ENCODE data around the gene ADAMTS8.

The ADAMTS8 gene, protein sequence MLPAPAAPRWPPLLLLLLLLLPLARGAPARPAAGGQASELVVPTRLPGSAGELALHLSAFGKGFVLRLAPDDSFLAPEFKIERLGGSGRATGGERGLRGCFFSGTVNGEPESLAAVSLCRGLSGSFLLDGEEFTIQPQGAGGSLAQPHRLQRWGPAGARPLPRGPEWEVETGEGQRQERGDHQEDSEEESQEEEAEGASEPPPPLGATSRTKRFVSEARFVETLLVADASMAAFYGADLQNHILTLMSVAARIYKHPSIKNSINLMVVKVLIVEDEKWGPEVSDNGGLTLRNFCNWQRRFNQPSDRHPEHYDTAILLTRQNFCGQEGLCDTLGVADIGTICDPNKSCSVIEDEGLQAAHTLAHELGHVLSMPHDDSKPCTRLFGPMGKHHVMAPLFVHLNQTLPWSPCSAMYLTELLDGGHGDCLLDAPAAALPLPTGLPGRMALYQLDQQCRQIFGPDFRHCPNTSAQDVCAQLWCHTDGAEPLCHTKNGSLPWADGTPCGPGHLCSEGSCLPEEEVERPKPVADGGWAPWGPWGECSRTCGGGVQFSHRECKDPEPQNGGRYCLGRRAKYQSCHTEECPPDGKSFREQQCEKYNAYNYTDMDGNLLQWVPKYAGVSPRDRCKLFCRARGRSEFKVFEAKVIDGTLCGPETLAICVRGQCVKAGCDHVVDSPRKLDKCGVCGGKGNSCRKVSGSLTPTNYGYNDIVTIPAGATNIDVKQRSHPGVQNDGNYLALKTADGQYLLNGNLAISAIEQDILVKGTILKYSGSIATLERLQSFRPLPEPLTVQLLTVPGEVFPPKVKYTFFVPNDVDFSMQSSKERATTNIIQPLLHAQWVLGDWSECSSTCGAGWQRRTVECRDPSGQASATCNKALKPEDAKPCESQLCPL

DNA sequence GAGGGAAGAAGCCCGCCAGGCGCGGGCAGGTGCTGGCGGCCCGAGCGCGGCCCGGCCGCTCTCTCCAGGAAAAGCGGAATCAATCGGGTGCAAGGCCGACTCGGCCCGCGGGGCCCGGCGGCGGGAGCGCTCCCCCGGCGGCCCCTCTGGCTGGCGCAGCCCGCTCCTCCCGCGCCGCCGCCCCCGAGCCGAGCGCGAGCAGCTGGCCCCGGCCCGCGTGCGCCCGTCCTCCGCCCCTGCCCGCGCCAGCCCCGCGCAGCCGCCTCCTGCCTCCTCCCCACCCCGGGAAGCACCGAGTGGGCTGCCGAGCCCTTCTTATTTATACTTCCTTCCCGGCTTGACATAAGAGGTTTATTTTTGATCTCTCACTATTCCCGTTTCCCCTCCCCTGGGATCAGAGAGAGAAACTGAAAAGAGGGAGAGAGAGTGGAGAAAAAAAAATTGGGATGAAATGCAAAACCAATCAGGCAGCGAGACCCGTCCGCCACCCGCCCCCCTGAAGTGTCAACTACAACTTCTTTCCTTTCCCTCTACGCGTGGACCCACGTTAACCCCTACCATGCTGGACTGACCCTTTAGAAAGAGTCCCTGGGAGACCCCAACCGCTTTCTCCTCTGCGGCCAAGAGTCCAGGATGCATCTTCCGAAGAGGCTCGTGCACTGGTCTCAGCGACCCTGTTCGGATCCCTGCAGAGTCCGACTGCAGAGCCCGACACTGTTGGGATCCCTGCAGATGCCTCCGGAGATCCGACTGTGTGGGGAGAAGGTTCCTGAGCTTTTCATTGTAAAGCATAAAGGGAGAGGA, at the start of gene ADAMTS8:
TSS of gene ADAMTS8 (minus strand) at position 294 of the 804 bp plus-strand sequence. CDS start 323 bp downstream, outside the sequence.
- no peak for DNase-seq

DNA sequence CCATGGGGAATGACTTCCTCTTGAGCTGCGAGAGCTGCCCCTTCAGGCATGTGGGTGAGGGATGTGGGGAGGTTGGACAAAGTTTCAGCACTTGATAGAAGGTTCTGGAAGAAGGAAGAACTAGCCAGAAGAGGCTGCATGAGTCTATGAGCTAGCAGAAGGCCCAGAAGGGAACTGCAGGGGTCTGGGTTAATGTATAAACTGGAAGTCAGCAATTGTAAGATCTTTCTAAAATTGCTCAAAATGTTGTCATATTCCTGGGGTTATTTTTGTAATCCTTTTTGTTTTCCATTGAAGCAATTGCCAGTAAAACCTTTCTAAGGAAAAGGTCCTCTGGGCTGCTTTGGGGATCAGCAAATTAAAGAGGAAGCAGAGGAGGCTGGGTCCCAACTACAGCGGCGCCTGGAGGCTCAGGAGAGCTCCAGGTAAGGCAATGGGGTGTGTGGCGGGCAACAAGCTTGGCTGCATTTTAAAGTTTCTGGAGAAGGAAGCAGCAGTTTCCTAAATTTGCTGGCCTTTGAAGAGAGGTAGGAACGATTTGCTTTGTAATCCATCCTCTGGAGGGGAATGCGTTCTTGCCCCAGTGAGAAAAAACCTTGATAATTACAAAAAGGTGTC, 49.3 kb upstream of the ADAMTS8 start:
- DNase-seq: no peak

DNA sequence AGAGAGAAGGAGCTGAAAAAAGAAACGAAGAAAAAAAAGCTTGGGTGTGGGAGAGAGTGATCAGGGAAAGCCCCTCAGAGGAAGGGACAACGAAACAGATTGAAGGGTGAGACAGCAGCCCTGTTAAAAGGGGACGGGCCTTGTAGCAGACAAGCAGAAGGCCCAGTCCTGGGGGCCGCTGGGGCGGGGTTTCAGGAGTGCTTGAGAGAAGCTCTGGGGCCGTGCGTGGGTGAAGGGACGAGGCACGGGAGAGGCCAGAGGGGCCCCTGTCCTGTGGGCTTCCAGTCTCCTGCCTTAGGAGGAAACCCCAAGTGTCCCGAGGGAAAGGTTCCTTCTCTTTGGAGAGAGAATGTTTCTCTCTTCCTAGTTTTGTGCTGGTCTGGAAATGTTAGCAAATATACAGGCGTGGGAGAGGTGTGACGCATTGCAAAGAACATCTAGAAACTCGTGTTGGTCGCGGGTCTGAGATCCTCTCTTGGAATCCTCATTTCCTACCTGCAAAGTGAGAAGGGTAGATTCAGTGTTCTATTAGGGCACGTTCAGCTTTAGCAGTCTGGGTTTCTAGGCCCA, 48.6 kb upstream of the ADAMTS8 start:
- DNase-seq: no peak

DNA sequence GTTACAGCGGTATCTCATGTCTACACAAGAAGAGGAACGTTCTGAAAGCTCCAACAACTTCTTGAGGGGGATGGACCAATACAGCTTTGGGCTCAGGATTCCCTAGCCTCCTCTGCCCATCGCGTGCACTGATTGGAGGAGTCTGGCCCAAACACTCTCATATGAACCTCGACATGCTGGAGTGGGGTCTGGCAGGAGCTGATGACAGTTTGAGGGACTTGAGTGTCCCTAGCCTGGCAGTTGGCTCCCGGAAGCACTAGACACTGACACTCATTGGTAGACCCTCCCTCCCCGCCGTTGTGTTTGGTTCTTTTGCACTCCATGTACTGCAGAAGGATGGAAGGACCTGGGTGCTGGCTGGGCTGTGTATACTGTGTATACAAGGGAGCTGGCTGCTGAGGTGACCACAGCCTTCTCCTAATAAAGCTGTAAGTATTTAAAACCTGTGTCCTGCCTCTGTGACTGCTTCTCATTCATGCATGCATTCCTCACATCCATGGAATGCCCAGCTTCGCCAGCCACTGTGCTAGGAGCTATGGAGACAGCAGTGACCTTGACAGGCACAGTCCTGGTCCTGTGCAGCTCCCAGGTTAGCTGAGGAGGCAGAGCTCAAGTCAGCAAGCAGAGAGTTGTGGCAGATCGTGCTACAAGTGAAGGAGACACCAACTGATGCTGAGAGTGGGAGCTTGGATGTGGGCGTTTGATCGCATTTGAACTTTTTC, 48.0 kb upstream of the ADAMTS8 start:
- no peak for DNase-seq

DNA sequence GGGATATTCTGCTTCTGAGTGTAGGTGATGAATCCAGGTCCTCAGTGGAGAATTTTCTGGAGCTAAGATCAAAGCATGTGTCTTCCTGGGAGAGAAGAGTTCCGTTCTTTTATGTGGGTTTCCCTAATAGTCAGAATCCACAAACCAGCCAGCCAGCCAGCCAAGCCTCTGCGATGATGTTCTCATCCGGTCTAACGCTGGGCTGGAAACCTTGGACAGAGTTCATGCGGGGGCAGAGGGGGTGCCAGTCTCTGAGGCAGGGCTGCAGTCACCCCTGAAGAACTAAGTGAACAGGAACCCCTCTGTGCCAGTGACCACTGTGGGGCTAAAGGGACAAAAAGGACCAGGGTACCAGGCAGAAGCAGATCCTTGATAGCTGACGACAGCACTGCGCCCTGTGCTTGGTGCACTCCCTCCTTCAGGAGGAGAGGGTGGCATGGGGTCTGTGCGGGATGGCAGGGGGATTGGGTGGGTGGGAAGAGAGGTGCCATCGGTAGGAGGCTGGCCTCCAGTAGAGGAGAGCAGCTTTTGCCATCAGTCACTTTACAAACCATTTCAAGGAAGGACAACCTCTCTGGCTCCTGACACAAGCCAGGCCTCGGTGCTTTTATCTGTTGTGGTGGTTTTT, 47.1 kb upstream of the ADAMTS8 start:
- DNase-seq: no peak

DNA sequence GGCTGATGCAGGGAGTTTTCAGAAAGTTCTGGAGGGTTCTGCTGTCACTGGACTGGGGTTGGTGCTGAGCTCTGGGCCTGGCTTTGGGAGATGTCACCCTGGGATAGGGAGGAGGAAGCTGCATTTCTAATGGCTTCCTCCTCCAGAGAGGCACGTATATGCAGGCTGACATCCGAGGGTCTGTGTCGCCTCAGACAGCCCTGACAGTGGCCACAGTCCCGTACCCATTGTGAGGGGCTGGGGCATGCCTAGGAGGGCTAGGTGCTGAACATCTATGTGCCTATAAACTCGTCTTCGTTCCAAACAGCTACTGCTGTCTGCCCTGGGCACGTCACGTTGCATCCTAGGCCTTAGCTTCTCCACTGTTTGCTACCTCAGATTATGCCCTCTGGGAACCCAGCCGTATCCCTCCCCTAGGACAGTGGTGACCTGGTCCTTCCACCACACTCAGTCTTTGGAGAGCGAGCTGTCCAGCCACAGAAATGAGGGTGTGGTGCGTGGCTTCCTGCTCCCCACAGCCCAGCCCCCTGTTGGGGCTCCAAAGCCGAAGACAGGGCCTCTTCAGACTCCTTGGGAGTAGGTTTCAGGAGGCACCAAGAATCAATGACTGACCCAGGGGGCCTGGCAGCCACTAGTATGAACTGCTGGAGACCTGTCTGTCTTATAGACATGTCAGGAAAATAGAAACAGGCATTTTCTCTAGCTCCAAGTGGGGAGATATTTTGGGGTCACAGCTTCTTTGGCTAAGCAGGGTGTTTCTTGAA, 46.4 kb upstream of the ADAMTS8 start:
- DNase-seq: no peak

DNA sequence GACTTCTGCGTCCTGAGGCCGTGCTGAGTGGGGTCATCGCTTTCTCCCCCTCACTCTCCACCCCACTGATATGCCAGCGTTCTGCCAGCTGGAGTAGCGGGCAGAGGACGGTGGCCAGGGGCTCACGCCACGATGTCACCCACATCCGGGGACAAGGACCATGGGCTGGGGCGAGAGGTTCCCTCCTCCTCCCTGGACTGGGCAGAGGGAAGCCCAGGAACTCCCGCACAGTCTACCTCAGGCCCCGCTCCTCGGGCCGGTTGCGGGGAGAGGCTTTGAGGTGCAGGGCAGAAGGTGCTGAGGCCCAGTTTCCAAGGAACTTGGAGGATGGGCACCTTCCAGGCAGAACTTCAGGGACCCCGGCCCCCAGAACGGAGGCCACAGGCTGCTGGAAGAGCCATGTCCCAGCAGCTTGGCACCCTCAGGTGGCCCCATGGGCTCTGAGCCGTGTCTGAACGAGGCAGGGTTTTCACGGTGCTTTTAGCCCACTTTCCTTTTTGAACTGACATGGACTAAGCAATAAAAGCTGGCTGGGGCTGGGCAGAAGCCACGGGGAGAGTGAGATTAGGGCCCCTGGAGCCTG, 45.5 kb upstream of the ADAMTS8 start:
- no peak for DNase-seq

DNA sequence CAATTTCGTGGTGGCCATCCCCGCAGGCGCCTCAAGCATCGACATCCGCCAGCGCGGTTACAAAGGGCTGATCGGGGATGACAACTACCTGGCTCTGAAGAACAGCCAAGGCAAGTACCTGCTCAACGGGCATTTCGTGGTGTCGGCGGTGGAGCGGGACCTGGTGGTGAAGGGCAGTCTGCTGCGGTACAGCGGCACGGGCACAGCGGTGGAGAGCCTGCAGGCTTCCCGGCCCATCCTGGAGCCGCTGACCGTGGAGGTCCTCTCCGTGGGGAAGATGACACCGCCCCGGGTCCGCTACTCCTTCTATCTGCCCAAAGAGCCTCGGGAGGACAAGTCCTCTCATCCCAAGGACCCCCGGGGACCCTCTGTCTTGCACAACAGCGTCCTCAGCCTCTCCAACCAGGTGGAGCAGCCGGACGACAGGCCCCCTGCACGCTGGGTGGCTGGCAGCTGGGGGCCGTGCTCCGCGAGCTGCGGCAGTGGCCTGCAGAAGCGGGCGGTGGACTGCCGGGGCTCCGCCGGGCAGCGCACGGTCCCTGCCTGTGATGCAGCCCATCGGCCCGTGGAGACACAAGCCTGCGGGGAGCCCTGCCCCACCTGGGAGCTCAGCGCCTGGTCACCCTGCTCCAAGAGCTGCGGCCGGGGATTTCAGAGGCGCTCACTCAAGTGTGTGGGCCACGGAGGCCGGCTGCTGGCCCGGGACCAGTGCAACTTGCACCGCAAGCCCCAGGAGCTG, 44.8 kb upstream of the ADAMTS8 start:
- no peak for DNase-seq

DNA sequence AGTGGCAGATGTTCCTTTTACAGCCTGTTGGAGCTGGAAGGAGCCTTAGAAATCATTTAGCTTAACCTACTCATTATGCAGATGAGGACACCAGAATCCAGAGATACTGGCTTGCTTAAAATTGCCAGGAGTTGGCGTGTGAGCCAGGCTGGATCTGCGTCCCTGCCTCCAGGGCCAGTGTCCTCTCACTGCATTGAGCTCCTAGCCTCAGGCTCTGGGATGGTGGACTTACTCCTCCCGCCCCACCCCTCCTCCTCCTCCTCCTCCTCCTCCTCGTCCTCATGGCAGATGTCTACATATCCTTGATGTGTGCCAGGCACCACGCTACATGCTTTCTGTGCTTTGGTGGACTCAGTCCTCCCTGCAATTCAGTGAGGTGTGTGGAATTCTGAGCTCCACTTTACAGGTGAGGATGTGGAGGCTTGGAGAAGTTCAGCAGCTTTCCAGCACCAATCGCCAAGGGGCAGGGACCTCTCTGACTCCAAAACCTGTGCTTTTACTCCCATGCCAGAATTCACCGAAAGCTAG, 44.1 kb upstream of the ADAMTS8 start:
- DNase-seq: no peak

DNA sequence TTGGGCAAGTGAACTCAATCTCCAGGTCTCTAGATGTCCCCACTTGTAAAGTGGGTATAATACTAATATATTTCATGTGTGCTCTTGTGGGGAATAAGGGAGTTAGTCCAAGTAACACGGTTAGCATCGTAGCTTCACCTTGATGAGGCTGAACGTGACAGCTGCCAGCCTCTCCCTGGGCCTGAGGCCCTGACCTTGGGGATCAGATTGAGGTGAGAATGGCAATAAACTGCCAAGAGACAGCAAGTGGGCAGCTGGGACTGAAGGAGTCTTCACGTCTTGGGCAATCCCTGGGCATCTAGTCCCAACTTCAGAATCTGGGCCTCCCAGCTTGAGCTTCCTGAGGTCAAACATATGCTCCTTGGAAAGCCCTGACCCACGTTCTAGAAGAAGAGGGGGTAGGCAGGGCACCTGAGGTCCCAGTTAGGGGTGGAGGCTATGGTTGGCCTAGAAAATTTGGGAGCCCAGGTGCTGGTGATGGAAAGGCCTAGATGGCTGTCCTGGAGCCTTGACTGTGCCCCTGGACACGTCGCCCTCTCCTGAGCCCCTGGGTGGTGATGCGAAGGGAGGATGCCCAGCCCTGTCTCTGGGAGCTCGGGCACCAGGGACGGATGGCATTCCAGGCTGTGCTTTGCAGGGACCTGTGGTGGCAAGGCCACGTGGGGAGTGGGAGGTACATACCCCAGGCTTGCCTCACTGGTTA, 43.5 kb upstream of the ADAMTS8 start:
- no peak for DNase-seq

DNA sequence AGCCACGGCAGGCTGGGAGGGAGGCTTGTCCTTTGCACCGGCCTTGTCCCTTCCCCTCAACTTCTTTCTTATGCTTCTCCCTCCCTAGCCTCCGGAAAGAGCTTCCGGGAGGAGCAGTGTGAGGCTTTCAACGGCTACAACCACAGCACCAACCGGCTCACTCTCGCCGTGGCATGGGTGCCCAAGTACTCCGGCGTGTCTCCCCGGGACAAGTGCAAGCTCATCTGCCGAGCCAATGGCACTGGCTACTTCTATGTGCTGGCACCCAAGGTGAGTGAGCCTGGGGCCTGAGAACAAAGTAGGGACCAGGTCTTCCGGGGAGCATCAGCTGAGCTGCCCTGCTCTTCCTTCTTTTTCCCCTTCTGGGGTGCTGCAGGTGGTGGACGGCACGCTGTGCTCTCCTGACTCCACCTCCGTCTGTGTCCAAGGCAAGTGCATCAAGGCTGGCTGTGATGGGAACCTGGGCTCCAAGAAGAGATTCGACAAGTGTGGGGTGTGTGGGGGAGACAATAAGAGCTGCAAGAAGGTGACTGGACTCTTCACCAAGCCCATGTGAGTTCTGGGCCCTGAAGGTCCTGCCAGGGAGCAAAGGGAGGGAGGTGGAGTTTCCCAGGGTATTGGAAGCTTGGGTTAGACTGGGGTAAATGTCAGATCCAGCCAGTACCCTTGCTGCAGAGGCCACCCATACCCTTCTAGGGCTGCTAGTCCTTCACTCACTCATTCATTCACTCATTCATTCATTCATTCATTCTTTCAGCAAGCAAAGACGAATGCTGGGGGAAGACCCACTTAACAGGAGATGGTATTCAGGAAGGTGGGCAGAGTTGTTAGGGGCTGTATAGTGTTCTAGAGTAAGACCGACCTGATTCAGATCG, 42.7 kb upstream of the ADAMTS8 start:
- DNase-seq: no peak

DNA sequence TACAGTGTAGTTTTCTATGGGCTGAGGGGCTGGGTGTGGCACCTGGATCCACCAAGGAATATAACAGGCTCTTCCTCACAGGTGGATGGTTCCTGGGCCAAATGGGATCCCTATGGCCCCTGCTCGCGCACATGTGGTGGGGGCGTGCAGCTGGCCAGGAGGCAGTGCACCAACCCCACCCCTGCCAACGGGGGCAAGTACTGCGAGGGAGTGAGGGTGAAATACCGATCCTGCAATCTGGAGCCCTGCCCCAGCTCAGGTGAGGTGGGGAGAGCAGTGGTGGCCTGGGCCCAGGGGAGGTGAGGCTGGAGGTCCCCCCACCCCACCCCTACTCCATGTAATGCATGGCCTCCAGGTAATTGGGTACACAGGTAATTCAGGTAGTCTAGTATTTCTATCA, 40.8 kb upstream of the ADAMTS8 start:
- no peak for DNase-seq

DNA sequence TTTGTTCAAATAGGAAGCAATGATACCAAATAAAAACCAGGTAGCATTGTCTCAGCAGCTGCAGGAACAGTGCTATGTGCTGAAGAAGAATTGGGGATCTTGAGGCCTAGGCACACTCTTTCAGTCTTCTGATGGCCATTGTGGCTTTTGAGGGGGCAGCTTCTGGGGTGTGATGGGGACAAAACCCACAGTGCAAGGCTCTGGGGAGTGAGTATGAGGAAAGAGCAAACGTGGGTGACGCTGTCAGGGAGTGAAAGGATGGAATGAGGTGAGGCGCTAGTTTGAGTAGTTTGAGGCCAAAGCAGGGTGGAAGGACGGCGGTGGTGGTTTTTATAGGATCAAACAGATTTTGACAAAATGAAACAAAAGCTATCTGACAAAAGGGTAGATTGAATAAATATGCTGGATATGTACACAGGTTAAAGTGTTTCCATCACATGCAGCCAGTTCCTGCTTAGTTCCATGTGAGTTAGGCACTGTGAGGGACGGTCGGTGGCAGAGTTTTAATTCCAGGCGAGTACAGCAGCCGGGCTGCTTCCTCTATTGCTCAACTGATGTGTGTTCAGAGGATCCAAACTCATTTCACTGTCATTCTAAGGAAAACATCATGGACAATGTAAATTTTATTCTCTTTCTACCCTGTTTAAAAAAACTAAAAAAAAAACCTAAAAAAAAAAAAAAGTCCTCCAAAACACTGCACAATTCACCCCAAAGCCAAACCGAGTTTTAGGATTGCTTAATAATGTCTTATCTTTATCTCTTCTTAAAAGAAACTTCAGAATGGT, 38.9 kb upstream of the ADAMTS8 start:
- no peak for DNase-seq

DNA sequence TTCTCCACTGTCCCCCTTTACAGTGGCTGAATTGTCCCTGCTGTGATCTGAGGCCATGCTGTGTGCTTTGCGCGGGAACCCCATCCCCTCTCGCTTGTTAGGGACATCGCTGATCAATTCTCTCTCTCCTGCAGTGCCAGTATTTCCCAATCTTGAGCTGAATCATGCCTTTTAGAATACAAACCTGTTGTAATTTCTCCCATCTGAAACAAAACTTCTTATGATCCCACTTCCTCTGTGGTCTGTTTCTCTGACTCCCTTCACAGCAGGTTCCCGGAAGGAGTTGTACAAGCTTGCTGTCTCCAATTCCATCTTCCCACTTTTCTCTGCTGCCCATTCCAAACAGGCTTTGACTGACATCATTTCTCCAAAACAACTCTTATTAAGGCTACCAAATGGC, 36.9 kb upstream of the ADAMTS8 start:
- DNase-seq: no peak

DNA sequence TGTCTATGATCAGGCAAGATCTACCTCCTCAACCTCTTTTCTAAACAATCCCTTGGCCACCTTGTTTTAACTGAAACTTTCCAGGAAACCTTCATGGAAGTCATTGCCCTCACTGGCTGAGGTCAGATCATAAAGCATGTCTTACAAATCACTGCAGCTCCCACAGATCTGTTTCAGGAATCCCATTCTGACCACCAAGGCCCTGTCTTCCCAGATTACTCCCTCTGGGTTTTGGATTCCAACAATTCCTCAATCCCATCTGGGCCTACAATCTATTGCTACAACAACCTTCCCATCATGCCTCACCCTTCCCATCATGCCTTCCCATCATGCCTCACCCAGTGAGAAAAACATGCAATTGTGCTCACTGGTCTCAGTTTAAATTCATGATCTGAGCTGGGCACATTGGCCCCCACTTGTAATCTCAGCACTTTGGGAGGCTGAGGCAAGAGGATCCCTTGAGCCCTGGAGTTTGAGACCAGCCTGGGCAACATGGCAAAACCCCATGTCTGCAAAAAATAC, 35.9 kb upstream of the ADAMTS8 start:
- DNase-seq: no peak

DNA sequence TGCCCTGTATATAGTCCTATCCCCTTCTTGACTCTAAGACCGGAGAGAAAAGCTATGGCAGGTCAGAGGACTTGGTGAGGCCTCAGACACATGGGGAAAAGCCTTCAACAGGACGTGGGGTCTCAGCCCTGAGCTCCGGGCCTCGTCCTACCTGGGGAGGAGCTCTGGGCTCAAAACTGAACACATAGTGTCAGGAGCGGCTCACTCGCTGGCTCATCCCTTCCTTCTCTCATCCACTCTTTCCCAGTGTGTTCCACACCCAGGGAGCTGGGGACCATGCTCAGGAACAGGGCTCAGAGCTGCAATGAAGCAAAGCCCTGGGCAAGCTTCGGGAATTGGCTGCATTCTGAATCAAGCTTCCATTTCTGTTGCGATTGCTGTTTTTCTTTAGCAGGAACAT, 34.5 kb upstream of the ADAMTS8 start:
- no peak for DNase-seq

Measured in CD4-positive, alpha-beta T cell treated with Interleukin-15 for 1 hour (primary cell).